ENCODE measurements around the gene TRMO. TPM values are rescaled to one million over a fixed set of nuclear protein-coding genes. Genes with fewer than 3 reads are reported as not detected.

The TRMO gene
- total and polyA plus RNA-seq, 9 of the 15 experiments (the other 6 are each of a cell fraction or from before 2014, with no cell fraction given): 5.6 to 22.4 (median 16.2) TPM

Small RNAs within 50 kb of the gene (small RNA-seq; reads per million reads assigned to genes)
- not detected for gene RF00019

Other genes starting within 250 kb of the TRMO start
- gene XPA, start 225.2 kb downstream of the TRMO start, total RNA-seq (2014; rRNA removed): 16.8 and 17.7 TPM in 2 replicates
- 16.7 and 18.2 TPM in 2 replicates for gene XPA, start 225.2 kb downstream of the TRMO start, total RNA-seq (2014; rRNA removed; fragmentation: Illumina TruSeq; extraction: Trizol)
- gene XPA, start 225.2 kb downstream of the TRMO start, total RNA-seq (2015; rRNA removed; fragmentation: Illumina TruSeq; extraction: Trizol): 17.2 and 18.0 TPM in 2 replicates
- gene XPA, start 225.2 kb downstream of the TRMO start, total RNA-seq (2021): 11.4 and 13.6 TPM in 2 replicates
- 5.1 and 5.9 TPM in 2 replicates for gene XPA, start 225.2 kb downstream of the TRMO start, polyA plus RNA-seq (2011; rRNA removed)
- 12.3 and 14.1 TPM in 2 replicates for gene XPA, start 225.2 kb downstream of the TRMO start, polyA plus RNA-seq (2014; fragmentation: Illumina TruSeq; extraction: Trizol)
- gene XPA, start 225.2 kb downstream of the TRMO start, polyA plus RNA-seq (2014; fragmentation: Nextera tagmentation; extraction: Ambion mirVana): 1 to 10 TPM; 5.1 to 5.5 TPM
- 15.2 and 18.2 TPM in 2 replicates for gene XPA, start 225.2 kb downstream of the TRMO start, polyA plus RNA-seq (2014; rRNA removed)
- not detected in 2 replicates for gene FOXE1, start 69.3 kb downstream of the TRMO start, total RNA-seq (2014; rRNA removed)
- not detected in 2 replicates for gene FOXE1, start 69.3 kb downstream of the TRMO start, total RNA-seq (2014; rRNA removed; fragmentation: Illumina TruSeq; extraction: Trizol)
- not detected in 2 replicates for gene FOXE1, start 69.3 kb downstream of the TRMO start, total RNA-seq (2015; rRNA removed; fragmentation: Illumina TruSeq; extraction: Trizol)
- gene FOXE1, start 69.3 kb downstream of the TRMO start, total RNA-seq (2021): not detected in 2 replicates
- not detected in 2 replicates for gene FOXE1, start 69.3 kb downstream of the TRMO start, polyA plus RNA-seq (2011; rRNA removed)
- gene FOXE1, start 69.3 kb downstream of the TRMO start, polyA plus RNA-seq (2014; fragmentation: Illumina TruSeq; extraction: Trizol): not detected in 2 replicates
- not detected for gene FOXE1, start 69.3 kb downstream of the TRMO start, polyA plus RNA-seq (2014; fragmentation: Nextera tagmentation; extraction: Ambion mirVana)
- not detected in 2 replicates for gene FOXE1, start 69.3 kb downstream of the TRMO start, polyA plus RNA-seq (2014; rRNA removed)
- gene HEMGN, start 15.7 kb upstream of the TRMO start, total RNA-seq (2014; rRNA removed): 107 and 116 TPM in 2 replicates
- 182 and 209 TPM in 2 replicates for gene HEMGN, start 15.7 kb upstream of the TRMO start, total RNA-seq (2014; rRNA removed; fragmentation: Illumina TruSeq; extraction: Trizol)
- gene HEMGN, start 15.7 kb upstream of the TRMO start, total RNA-seq (2015; rRNA removed; fragmentation: Illumina TruSeq; extraction: Trizol): 54.3 and 56.3 TPM in 2 replicates
- 101 and 104 TPM in 2 replicates for gene HEMGN, start 15.7 kb upstream of the TRMO start, total RNA-seq (2021)
- 104 and 197 TPM in 2 replicates for gene HEMGN, start 15.7 kb upstream of the TRMO start, polyA plus RNA-seq (2011; rRNA removed)
- 183 and 258 TPM in 2 replicates for gene HEMGN, start 15.7 kb upstream of the TRMO start, polyA plus RNA-seq (2014; fragmentation: Illumina TruSeq; extraction: Trizol)
- 100 to 1,000 TPM; 110 to 156 TPM for gene HEMGN, start 15.7 kb upstream of the TRMO start, polyA plus RNA-seq (2014; fragmentation: Nextera tagmentation; extraction: Ambion mirVana)
- gene HEMGN, start 15.7 kb upstream of the TRMO start, polyA plus RNA-seq (2014; rRNA removed): 124 and 137 TPM in 2 replicates
- gene ANP32B, start 60.8 kb upstream of the TRMO start, total RNA-seq (2014; rRNA removed): 90.3 and 90.7 TPM in 2 replicates
- gene ANP32B, start 60.8 kb upstream of the TRMO start, total RNA-seq (2014; rRNA removed; fragmentation: Illumina TruSeq; extraction: Trizol): 80.3 and 96.1 TPM in 2 replicates
- gene ANP32B, start 60.8 kb upstream of the TRMO start, total RNA-seq (2015; rRNA removed; fragmentation: Illumina TruSeq; extraction: Trizol): 68.9 and 78.4 TPM in 2 replicates
- gene ANP32B, start 60.8 kb upstream of the TRMO start, total RNA-seq (2021): 384 and 454 TPM in 2 replicates
- gene ANP32B, start 60.8 kb upstream of the TRMO start, polyA plus RNA-seq (2011; rRNA removed): 135 and 147 TPM in 2 replicates
- gene ANP32B, start 60.8 kb upstream of the TRMO start, polyA plus RNA-seq (2014; fragmentation: Illumina TruSeq; extraction: Trizol): 711 and 815 TPM in 2 replicates
- gene ANP32B, start 60.8 kb upstream of the TRMO start, polyA plus RNA-seq (2014; fragmentation: Nextera tagmentation; extraction: Ambion mirVana): 100 to 1,000 TPM in 1 of 2 experiments, 10 to 100 TPM in 1; 87.2 to 141 TPM
- gene ANP32B, start 60.8 kb upstream of the TRMO start, polyA plus RNA-seq (2014; rRNA removed): 331 and 380 TPM in 2 replicates
- gene NANS, start 134.2 kb upstream of the TRMO start, total RNA-seq (2014; rRNA removed): 181 and 197 TPM in 2 replicates
- gene NANS, start 134.2 kb upstream of the TRMO start, total RNA-seq (2014; rRNA removed; fragmentation: Illumina TruSeq; extraction: Trizol): 124 and 133 TPM in 2 replicates
- gene NANS, start 134.2 kb upstream of the TRMO start, total RNA-seq (2015; rRNA removed; fragmentation: Illumina TruSeq; extraction: Trizol): 151 and 156 TPM in 2 replicates
- 127 and 133 TPM in 2 replicates for gene NANS, start 134.2 kb upstream of the TRMO start, total RNA-seq (2021)
- 124 and 143 TPM in 2 replicates for gene NANS, start 134.2 kb upstream of the TRMO start, polyA plus RNA-seq (2011; rRNA removed)
- gene NANS, start 134.2 kb upstream of the TRMO start, polyA plus RNA-seq (2014; fragmentation: Illumina TruSeq; extraction: Trizol): 137 TPM in 2 replicates
- gene NANS, start 134.2 kb upstream of the TRMO start, polyA plus RNA-seq (2014; fragmentation: Nextera tagmentation; extraction: Ambion mirVana): 10 to 100 TPM; 37.1 to 64.3 TPM
- 127 and 141 TPM in 2 replicates for gene NANS, start 134.2 kb upstream of the TRMO start, polyA plus RNA-seq (2014; rRNA removed)
- gene TRIM14, start 196.7 kb upstream of the TRMO start, total RNA-seq (2014; rRNA removed): 17.9 and 24.7 TPM in 2 replicates
- gene TRIM14, start 196.7 kb upstream of the TRMO start, total RNA-seq (2014; rRNA removed; fragmentation: Illumina TruSeq; extraction: Trizol): 17.0 and 17.5 TPM in 2 replicates
- 12.2 and 13.3 TPM in 2 replicates for gene TRIM14, start 196.7 kb upstream of the TRMO start, total RNA-seq (2015; rRNA removed; fragmentation: Illumina TruSeq; extraction: Trizol)
- 41.0 and 48.5 TPM in 2 replicates for gene TRIM14, start 196.7 kb upstream of the TRMO start, total RNA-seq (2021)
- gene TRIM14, start 196.7 kb upstream of the TRMO start, polyA plus RNA-seq (2011; rRNA removed): 19.1 and 24.8 TPM in 2 replicates
- gene TRIM14, start 196.7 kb upstream of the TRMO start, polyA plus RNA-seq (2014; fragmentation: Illumina TruSeq; extraction: Trizol): 34.1 and 40.0 TPM in 2 replicates
- 1 to 10 TPM; 7.6 to 8.3 TPM for gene TRIM14, start 196.7 kb upstream of the TRMO start, polyA plus RNA-seq (2014; fragmentation: Nextera tagmentation; extraction: Ambion mirVana)
- gene TRIM14, start 196.7 kb upstream of the TRMO start, polyA plus RNA-seq (2014; rRNA removed): 30.1 and 32.7 TPM in 2 replicates